ENCODE results near the gene FREM1.
A peak's percentile ranks its signal among the peaks of the same experiment; 100 is the strongest.

The FREM1 gene

GRCh38 chr9:14706530-14707140 lies 203.6 kb downstream of the FREM1 start:
- Histone ChIP-seq H3K9ac (ENCODE audit: low read length) (no peak overlapping the region), H3K4me3 (ENCODE audit: low read length) (no peak overlapping the region), H3K27me3 (ENCODE audit: control insufficient read depth, insufficient read depth, low read length) (no peaks in the 10 kb centered on the region), H3K4me1 (ENCODE audit: control insufficient read depth, insufficient read depth, low read length) (no peaks in the 10 kb centered on the region), H3K9me3 (ENCODE audit: control insufficient read depth, low read length) (no peaks in the 10 kb centered on the region), H3K36me3 (ENCODE audit: control insufficient read depth, insufficient read depth, low read length) (no peaks in the 10 kb centered on the region)

- Histone ChIP-seq H3K27me3 (ENCODE audit: control insufficient read depth, insufficient read depth, low read length) (no peaks in the 10 kb centered on the region), H3K9me3 (ENCODE audit: control insufficient read depth, low read length) (no peaks in the 10 kb centered on the region), H3K36me3 (ENCODE audit: control insufficient read depth, insufficient read depth, low read length) (no peaks in the 10 kb centered on the region), H3K9ac (ENCODE audit: low read length) (no peak overlapping the region), H3K4me3 (ENCODE audit: low read length) (no peak overlapping the region), H3K4me1 (ENCODE audit: control insufficient read depth, insufficient read depth, low read length) (no peaks in the 10 kb centered on the region)
Observed at GRCh38 chr9:14705079-14705478, 205.1 kb downstream of the FREM1 start.

GRCh38 chr9:14704281-14704680 lies 205.9 kb downstream of the FREM1 start:
- Histone ChIP-seq H3K27me3 (ENCODE audit: control insufficient read depth, insufficient read depth, low read length) (no peaks in the 10 kb centered on the region), H3K36me3 (ENCODE audit: control insufficient read depth, insufficient read depth, low read length) (no peaks in the 10 kb centered on the region), H3K4me3 (ENCODE audit: low read length) (no peak overlapping the region)

GRCh38 chr9:14702200-14702720 lies 208.0 kb downstream of the FREM1 start:
- H3K9ac ChIP-seq (ENCODE audit: low read length): no peak overlapping the region
- H3K4me1 ChIP-seq (ENCODE audit: control insufficient read depth, insufficient read depth, low read length): no peaks in the 10 kb centered on the region
- no peaks in the 10 kb centered on the region for H3K36me3 ChIP-seq (ENCODE audit: control insufficient read depth, insufficient read depth, low read length)
- H3K9me3 ChIP-seq (ENCODE audit: control insufficient read depth, low read length): no peaks in the 10 kb centered on the region
- no peaks in the 10 kb centered on the region for H3K27me3 ChIP-seq (ENCODE audit: control insufficient read depth, insufficient read depth, low read length)
- H3K4me3 ChIP-seq (ENCODE audit: low read length): no peak overlapping the region

More at GRCh38 chr9:14704281-14704680, 205.9 kb downstream of the FREM1 start:
- no peaks in the 10 kb centered on the region for H3K4me1 ChIP-seq (ENCODE audit: control insufficient read depth, insufficient read depth, low read length)
- H3K9me3 ChIP-seq (ENCODE audit: control insufficient read depth, low read length): no peaks in the 10 kb centered on the region
- H3K9ac ChIP-seq (ENCODE audit: low read length): no peak overlapping the region

- Histone ChIP-seq H3K27me3 (ENCODE audit: control insufficient read depth, insufficient read depth, low read length) (no peaks in the 10 kb centered on the region), H3K4me1 (ENCODE audit: control insufficient read depth, insufficient read depth, low read length) (no peaks in the 10 kb centered on the region), H3K4me3 (ENCODE audit: low read length) (peak within 1 kb of the TSS; percentile 66), H3K36me3 (ENCODE audit: control insufficient read depth, insufficient read depth, low read length) (no peaks in the 10 kb centered on the region), H3K9me3 (ENCODE audit: control insufficient read depth, low read length) (no peaks in the 10 kb centered on the region), H3K9ac (ENCODE audit: low read length) (peak within 1 kb of the TSS; percentile 66)
Observed at GRCh38 chr9:14693251-14693861, 216.9 kb downstream of the FREM1 start, which contains the start of gene ZDHHC21. TSS of gene ZDHHC21 (minus strand) at chr9:14693432. CDS start at chr9:14674340, 19,092 bp downstream.

- peak overlapping the region; percentile 51 for H3K4me3 ChIP-seq (ENCODE audit: low read length)
- H3K9me3 ChIP-seq (ENCODE audit: control insufficient read depth, low read length): no peaks in the 10 kb centered on the region
- no peaks in the 10 kb centered on the region for H3K36me3 ChIP-seq (ENCODE audit: control insufficient read depth, insufficient read depth, low read length)
- peak overlapping the region; percentile 44 for H3K9ac ChIP-seq (ENCODE audit: low read length)
- no peaks in the 10 kb centered on the region for H3K27me3 ChIP-seq (ENCODE audit: control insufficient read depth, insufficient read depth, low read length)
- H3K4me1 ChIP-seq (ENCODE audit: control insufficient read depth, insufficient read depth, low read length): no peaks in the 10 kb centered on the region
Observed at GRCh38 chr9:14692470-14693250, 217.6 kb downstream of the FREM1 start.

GRCh38 chr9:14690948-14691730 lies 219.1 kb downstream of the FREM1 start:
- Histone ChIP-seq H3K36me3 (ENCODE audit: control insufficient read depth, insufficient read depth, low read length) (no peaks in the 10 kb centered on the region), H3K4me1 (ENCODE audit: control insufficient read depth, insufficient read depth, low read length) (no peaks in the 10 kb centered on the region), H3K4me3 (ENCODE audit: low read length) (no peak overlapping the region), H3K9me3 (ENCODE audit: control insufficient read depth, low read length) (no peaks in the 10 kb centered on the region), H3K9ac (ENCODE audit: low read length) (no peak overlapping the region), H3K27me3 (ENCODE audit: control insufficient read depth, insufficient read depth, low read length) (no peaks in the 10 kb centered on the region)

GRCh38 chr9:14687042-14687719 lies 223.0 kb downstream of the FREM1 start:
- H3K27me3 ChIP-seq (ENCODE audit: control insufficient read depth, insufficient read depth, low read length): no peaks in the 10 kb centered on the region
- H3K4me1 ChIP-seq (ENCODE audit: control insufficient read depth, insufficient read depth, low read length): no peaks in the 10 kb centered on the region
- no peaks in the 10 kb centered on the region for H3K36me3 ChIP-seq (ENCODE audit: control insufficient read depth, insufficient read depth, low read length)
- no peak overlapping the region for H3K9ac ChIP-seq (ENCODE audit: low read length)
- no peak overlapping the region for H3K4me3 ChIP-seq (ENCODE audit: low read length)
- no peaks in the 10 kb centered on the region for H3K9me3 ChIP-seq (ENCODE audit: control insufficient read depth, low read length)

GRCh38 chr9:14686168-14686567 lies 224.1 kb downstream of the FREM1 start:
- Histone ChIP-seq H3K27me3 (ENCODE audit: control insufficient read depth, insufficient read depth, low read length) (no peaks in the 10 kb centered on the region), H3K9ac (ENCODE audit: low read length) (no peak overlapping the region), H3K4me3 (ENCODE audit: low read length) (no peak overlapping the region), H3K9me3 (ENCODE audit: control insufficient read depth, low read length) (no peaks in the 10 kb centered on the region), H3K4me1 (ENCODE audit: control insufficient read depth, insufficient read depth, low read length) (no peaks in the 10 kb centered on the region), H3K36me3 (ENCODE audit: control insufficient read depth, insufficient read depth, low read length) (no peaks in the 10 kb centered on the region)
